Heart right ventricle (tissue), 16 donors: ENCODE results near the gene MYLK. TPM values are rescaled to one million over a fixed set of nuclear protein-coding genes. Genes with fewer than 3 reads are reported as not detected.

Experiments used
- ATAC-seq, 8 donors: fragments of 200-7000 bp; cut with Tn5 transposase; one replicate each; pipeline ENCODE4 v1.9.1; 2020; ENCODE audit warnings: mild to moderate bottlenecking in 8 of 8, moderate library complexity in 8 of 8, moderate number of reproducible peaks in 1 of 8
- DNase-seq, 2 donors: peaks; one replicate each; pipeline ENCODE4 v3.0.0-alpha.2; 2020
- H3K27ac ChIP-seq, 10 donors: fragments of 200-600 bp; sonication (generic) in 2 of 10; one replicate each; pipeline versions ENCODE4 v1.5.0 to v1.8.0; 2020 to 2022; ENCODE audit warnings: mild to moderate bottlenecking in 3 of 10
- H3K27me3 ChIP-seq, 7 donors: fragments of 200-600 bp; one replicate each; pipeline ENCODE4 v1.8.0; 2021 to 2022; ENCODE audit warnings: mild to moderate bottlenecking in 2 of 7
- H3K36me3 ChIP-seq, 9 donors: fragments of 200-600 bp; sonication (generic) in 1 of 9; one replicate each; pipeline versions ENCODE4 v1.5.0 to v1.8.0; 2020 to 2022; ENCODE audit warnings: mild to moderate bottlenecking in 2 of 9
- H3K4me1 ChIP-seq, 9 donors: fragments of 200-600 bp; sonication (generic) in 1 of 9; one replicate each; pipeline versions ENCODE4 v1.5.0 to v1.8.0; 2020 to 2022; ENCODE audit warnings: mild to moderate bottlenecking in 4 of 9
- H3K4me3 ChIP-seq, 10 donors: fragments of 200-600 bp; sonication (generic) in 2 of 10; one replicate each; pipeline versions ENCODE4 v1.5.0 to v1.8.0; 2020 to 2022; ENCODE audit warnings: mild to moderate bottlenecking in 7 of 10, moderate library complexity in 2 of 10
- H3K9me3 ChIP-seq, 11 donors: fragments of 200-600 bp in 10 of 11; sonication (generic) in 2 of 11; one replicate each; pipeline versions ENCODE4 v1.5.0 to v1.8.0; 2013 to 2022; ENCODE audit warnings: mild to moderate bottlenecking in 2 of 11, control low read depth in 1 of 11, moderate library complexity in 1 of 11
- WGBS, 2 donors: extraction: QIAGEN DNeasy Blood & Tissue Kit; methylation state at CpG; one replicate each; pipeline ENCODE4 v1.1.7; 2013; ENCODE audit warnings: inconsistent platforms in 1 of 2; 5-methylcytosine and 5-hydroxymethylcytosine counted together
- intact Hi-C, 10 donors: fragments of 100-400 bp; cut with DNase I; formaldehyde crosslinking; loops; one replicate each; pipeline versions ENCODE4 v1.11.1 to v1.14.2; 2022
- polyA plus RNA-seq, 2 donors: library from polyadenylated mRNA; stranded (reverse); fragments of 200-250 nt; gene quantifications; one replicate each; pipeline ENCODE4 v1.2.3, GENCODE V29; 2013
- total RNA-seq, 10 donors: library from RNA; stranded (reverse); fragmentation: NEBNext Ultra II Directional in 3 of 10; extraction: Animal tissue kit (Norgen Biotek cat#: 25700) in 3 of 10; gene quantifications; one replicate each; pipeline versions ENCODE4 v1.2.1 to v1.2.4, GENCODE V29; 2021 to 2023
- TF ChIP-seq, protein P1 (sequence below), 9 donors: fragments of 200-600 bp; sonication (generic) in 2 of 9; IDR thresholded peaks; one replicate each; pipeline versions ENCODE4 v1.5.0 to v1.8.0; 2021 to 2022; ENCODE audit warnings: antibody characterized with exemption in 9 of 9, mild to moderate bottlenecking in 5 of 9, moderate library complexity in 1 of 9
- donor health status: Arrhythmogenic right ventricular cardiomyopathy.
- donor health status: ischemic (EF 13 %, LVEDD 7.1; RV severe dilation, severe dysfunction).
- donor health status: healthy with polysubstance abuse.
- donor health status: DM: no; HTN: yes; CAD: no.
- donor health status: DM: no; HTN: no; CAD: no.
- donor health status: ischemic (EF 25% LVEDD 6.9; RV normal size, moderate dysfunction).
- donor health status: ischemic (EF 25% LVEDD 5.7; RV mildly dilated, moderate dysfunction).
- donor health status: healthy.
- donor health status: DM: yes; HTN: yes; CAD: no.
- donor health status: Ischemic cardiomyopathy.
- donor health status: ischemic (EF 35%, LVEDD 5.7; RV mildly dilated, moderate dysfunction).
- donor health status: nonischemic (EF 11% LVEDD 7.7; RV severe dilation, severe dysfunction).
- donor health status: DM: yes; HTN: yes; CAD: no.
- donor health status: PGD.
- donor health status: ischemic (EF 29% LVEDD 5.4; RV normal size, mild dysfunction).
- donor health status: nonischemic (EF 23%, LVEDD 6.1; RV moderate dilation, normal function).

The MYLK gene
- total and polyA plus RNA-seq, 12 donors: 5.6 to 20.6 (median 11.6) TPM

DNA sequence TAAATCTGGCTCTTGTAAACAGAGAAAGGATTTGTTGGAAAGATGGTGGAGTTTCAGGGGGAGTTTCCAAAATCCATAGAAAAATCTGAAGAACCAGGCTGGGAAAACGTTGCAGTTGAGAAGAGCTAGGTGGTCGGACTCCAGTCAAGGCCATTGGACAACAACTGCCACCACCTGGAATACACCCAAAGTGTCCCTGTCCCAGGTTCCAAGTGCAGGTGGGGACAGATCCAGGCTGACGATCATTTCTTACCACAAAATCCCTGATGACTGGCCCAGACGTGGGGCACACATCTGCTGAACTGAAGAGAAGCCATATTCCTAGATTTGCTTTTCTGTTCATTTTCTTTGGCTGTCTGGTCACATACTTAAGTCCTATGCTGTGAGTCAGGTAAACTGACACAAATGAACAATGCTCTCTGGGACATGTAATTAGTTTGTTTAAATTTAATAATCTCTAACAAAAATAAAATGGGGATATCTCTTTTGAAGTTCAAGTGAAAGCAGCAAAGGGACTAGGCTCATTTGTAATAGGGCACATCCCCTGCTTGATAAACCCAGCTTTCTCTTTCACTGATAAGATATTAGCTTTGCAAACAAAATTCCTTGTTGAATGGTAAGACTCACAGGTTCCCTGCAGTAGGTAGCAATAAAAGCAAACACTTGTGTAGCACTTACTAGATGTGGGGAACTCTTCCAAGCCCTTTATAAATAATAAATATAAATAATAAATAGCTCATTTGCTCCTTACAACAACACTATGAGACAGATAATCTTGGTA is 88.5 kb downstream of the MYLK start:
- Histone ChIP-seq H3K27me3 (no peaks in the 10 kb centered on the region), H3K9me3 (no peaks in the 10 kb centered on the region), H3K36me3 (no peaks in the 10 kb centered on the region), H3K27ac (no peak overlapping the region), H3K4me1 (peaks cover 0 to 12% (median 0%) of the 10 kb centered on the region in 9 donors), H3K4me3 (no peak overlapping the region)
- ATAC-seq: no peak
- TF ChIP-seq, protein P1, sequence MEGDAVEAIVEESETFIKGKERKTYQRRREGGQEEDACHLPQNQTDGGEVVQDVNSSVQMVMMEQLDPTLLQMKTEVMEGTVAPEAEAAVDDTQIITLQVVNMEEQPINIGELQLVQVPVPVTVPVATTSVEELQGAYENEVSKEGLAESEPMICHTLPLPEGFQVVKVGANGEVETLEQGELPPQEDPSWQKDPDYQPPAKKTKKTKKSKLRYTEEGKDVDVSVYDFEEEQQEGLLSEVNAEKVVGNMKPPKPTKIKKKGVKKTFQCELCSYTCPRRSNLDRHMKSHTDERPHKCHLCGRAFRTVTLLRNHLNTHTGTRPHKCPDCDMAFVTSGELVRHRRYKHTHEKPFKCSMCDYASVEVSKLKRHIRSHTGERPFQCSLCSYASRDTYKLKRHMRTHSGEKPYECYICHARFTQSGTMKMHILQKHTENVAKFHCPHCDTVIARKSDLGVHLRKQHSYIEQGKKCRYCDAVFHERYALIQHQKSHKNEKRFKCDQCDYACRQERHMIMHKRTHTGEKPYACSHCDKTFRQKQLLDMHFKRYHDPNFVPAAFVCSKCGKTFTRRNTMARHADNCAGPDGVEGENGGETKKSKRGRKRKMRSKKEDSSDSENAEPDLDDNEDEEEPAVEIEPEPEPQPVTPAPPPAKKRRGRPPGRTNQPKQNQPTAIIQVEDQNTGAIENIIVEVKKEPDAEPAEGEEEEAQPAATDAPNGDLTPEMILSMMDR (IDR thresholded peaks at IDR 0.05): no peak
- 75 to 78% methylated on average over 4 of the region's 4 CpGs for WGBS, 2 donors
- intact Hi-C loops: no loop called here
- DNase-seq: no peak

DNA sequence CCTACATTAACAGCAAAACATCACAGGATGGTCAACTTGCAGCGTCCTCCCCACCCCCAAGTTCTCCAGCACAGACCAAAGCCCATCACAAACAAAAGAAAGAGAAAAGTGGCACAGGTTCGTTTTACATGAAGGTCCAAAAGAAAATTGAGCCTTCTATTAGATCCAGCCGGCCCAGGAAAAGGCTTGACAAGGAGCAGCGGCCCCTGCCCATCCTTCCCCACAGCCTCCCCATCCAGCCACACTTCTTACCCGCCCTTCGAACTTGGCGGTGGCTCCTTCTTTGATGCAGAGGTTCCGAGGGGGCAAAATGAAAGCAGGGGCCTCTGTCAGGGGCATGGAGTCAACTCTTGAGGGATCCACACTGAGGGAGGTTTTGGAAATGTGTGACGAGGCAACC is 90.7 kb downstream of the MYLK start:
- ATAC-seq: no peak
- H3K4me1 ChIP-seq: no peaks in the 10 kb centered on the region
- no peak overlapping the region for H3K27ac ChIP-seq
- 86 to 88% methylated on average over 9 of the region's 9 CpGs for WGBS, 2 donors
- H3K9me3 ChIP-seq: no peaks in the 10 kb centered on the region
- peaks cover 0 to 3% (median 0%) of the 10 kb centered on the region in 7 donors for H3K27me3 ChIP-seq
- DNase-seq: no peak
- intact Hi-C loops: no loop called here
- no peaks in the 10 kb centered on the region for H3K36me3 ChIP-seq
- H3K4me3 ChIP-seq: no peak overlapping the region
- TF ChIP-seq, protein P1 (IDR thresholded peaks at IDR 0.05): no peak

DNA sequence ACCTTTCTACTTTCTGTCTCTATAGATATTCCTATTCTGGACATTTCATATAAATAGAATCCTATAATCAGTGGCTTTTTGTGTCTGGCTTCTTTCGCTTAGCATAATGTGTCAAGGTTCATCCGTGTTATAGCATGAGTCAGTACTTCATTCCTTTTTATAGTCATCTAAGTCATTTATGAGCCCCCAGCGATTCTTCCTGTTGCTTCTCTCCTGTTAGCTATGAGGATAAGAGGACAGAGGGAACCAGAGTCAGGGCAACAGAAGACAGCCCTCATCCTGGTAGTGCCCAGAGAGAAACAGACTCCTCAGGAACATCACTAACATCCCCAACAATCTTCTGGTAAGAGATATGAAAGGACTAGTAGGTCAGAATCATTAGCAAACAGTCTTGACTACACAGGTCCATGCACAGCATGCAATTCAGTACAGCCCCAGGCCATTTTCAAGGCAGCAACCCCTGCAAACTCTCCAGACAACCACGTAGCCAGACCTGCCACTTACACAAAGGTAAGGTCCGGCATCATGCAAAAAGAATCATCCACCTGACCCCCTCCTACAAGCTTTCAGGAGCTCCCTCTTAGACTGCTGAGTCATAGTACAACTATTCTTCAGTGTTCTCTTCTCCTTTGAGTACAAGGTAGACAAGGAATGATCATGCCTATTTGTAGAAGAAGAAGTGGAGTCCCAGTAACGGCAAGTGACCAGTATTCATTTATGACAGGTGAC is 91.5 kb downstream of the MYLK start:
- H3K9me3 ChIP-seq: no peaks in the 10 kb centered on the region
- no peak overlapping the region for H3K4me3 ChIP-seq
- H3K36me3 ChIP-seq: no peaks in the 10 kb centered on the region
- no peak overlapping the region for H3K27ac ChIP-seq
- peaks cover 0 to 3% (median 0%) of the 10 kb centered on the region in 7 donors for H3K27me3 ChIP-seq
- DNase-seq: no peak
- 91% methylated on average over 6 of the region's 6 CpGs for WGBS, 2 donors
- no peak for ATAC-seq
- TF ChIP-seq, protein P1 (IDR thresholded peaks at IDR 0.05): no peak
- no peaks in the 10 kb centered on the region for H3K4me1 ChIP-seq
- intact Hi-C loops: no loop called here

DNA sequence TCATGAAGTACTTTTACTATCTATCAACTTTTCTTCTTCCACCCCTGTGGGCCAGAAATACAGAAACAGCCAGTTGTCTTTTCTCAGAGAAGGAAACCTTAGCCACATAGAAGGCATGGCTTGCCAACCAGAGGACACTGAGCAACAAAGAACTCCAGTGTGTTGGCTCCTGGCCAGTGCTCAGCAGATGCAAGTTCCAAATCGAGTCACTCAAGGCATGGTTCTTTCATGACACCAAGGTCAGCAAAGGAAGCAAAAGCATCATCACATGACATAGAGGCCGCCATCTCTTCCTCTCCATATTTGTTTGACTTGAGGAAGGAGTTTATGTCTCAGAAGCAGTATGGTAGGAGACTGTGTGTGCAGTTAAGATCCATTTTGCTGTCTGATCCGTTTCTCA is 92.2 kb downstream of the MYLK start:
- H3K4me3 ChIP-seq: no peak overlapping the region
- intact Hi-C loops: loop anchor here in 1 of 10 donors (1.0 kb wide), 1 partner anchor 20 kb away; no protein-coding TSS in a partner anchor
- H3K27me3 ChIP-seq: peaks cover 0 to 3% (median 0%) of the 10 kb centered on the region in 7 donors
- no peaks in the 10 kb centered on the region for H3K9me3 ChIP-seq
- H3K27ac ChIP-seq: no peak overlapping the region
- ATAC-seq: no peak
- TF ChIP-seq, protein P1 (IDR thresholded peaks at IDR 0.05): no peak
- H3K36me3 ChIP-seq: no peaks in the 10 kb centered on the region
- no peaks in the 10 kb centered on the region for H3K4me1 ChIP-seq
- WGBS, 2 donors: 60 to 63% methylated on average over 3 of the region's 3 CpGs
- no peak for DNase-seq
